22Rv1 (cell line): ENCODE data around the gene PRKD1.

ENCODE experiments used
- ZFX ChIP-seq: fragments of 450-650 bp; IDR thresholded peaks from 2 replicates; pipeline ENCODE4 v1.6.1; 2017; ENCODE audit warnings: antibody characterized with exemption, borderline replicate concordance
- TF ChIP-seq, protein P1 (sequence below): fragments of 450-650 bp; IDR thresholded peaks from 2 replicates; pipeline ENCODE4 v1.5.1; 2017; ENCODE audit warnings: mild to moderate bottlenecking

DNA sequence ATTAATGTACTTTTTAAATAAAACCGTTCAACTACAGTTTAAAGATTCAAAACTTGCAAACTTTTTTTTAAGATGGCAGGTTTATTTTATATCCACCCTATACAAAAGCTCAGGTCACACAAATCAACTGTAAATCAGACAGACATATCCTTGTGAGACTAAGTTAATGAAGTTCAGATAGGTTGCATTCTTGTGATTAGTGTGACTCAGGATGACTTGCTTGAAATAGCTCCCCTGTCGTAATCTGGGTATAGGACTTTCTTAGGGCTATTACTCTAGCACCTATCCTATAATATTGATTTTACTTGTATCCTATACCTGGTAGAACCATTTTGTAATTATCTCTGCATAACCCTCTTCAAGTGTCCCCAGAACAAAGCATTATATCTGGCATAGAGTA is 9.5 kb upstream of the PRKD1 start:
- TF ChIP-seq, protein P1, sequence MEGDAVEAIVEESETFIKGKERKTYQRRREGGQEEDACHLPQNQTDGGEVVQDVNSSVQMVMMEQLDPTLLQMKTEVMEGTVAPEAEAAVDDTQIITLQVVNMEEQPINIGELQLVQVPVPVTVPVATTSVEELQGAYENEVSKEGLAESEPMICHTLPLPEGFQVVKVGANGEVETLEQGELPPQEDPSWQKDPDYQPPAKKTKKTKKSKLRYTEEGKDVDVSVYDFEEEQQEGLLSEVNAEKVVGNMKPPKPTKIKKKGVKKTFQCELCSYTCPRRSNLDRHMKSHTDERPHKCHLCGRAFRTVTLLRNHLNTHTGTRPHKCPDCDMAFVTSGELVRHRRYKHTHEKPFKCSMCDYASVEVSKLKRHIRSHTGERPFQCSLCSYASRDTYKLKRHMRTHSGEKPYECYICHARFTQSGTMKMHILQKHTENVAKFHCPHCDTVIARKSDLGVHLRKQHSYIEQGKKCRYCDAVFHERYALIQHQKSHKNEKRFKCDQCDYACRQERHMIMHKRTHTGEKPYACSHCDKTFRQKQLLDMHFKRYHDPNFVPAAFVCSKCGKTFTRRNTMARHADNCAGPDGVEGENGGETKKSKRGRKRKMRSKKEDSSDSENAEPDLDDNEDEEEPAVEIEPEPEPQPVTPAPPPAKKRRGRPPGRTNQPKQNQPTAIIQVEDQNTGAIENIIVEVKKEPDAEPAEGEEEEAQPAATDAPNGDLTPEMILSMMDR, result no peak
- TF ChIP-seq ZFX, result no peak
